ENCODE measurements around the gene PRPF8.

The PRPF8 gene

DNA sequence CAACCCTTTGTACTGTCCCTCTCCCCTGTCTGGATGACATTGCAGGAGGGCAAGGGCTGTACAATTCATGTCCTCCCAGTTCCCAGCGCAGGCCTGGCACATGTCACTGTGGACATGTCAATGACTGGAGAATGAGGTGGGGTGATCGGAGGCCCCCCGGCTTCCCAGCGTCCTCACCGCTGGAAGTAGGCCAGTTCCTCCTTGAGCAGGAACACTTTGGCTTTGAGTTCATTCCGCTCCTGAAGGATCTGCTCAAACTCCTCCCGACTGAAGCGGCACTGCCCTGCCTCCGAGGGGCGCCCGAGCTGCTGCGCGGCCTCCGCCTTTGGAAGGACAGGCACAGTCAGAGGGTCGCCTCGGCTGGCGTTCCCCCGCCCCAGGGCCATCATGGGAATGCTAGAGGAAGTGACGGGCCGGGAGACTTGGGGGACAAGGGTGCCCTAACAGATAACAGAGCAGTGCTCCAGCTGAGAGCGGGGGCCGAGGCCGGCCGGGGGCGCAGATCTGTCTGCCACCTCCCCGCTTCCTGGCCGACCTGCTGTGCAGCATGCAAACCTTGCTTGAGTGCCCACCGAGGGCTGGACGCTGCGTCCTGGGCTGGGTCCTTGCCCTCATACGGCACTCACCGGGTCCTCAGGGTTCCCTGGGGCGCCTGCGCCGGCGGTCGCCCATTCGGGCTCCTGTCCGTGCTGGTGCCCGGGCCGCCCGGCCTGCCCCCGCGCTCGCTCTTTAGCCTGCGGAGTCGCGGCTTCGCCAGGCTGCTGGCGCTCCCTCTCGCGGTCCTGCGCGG, 36.3 kb downstream of the PRPF8 start:
- Histone ChIP-seq H3K4me1 (ENCODE audit: insufficient read depth, low read length) (peaks cover 24% of the 10 kb centered on the region; the same call in 1 of the 2 replicates), H3K36me3 (ENCODE audit: insufficient read depth, low read length) (peaks cover 18% of the 10 kb centered on the region), H3K9ac (ENCODE audit: low read depth, low read length) (peak overlapping the region; percentile 69), H3K9me3 (ENCODE audit: control insufficient read depth, insufficient read depth, low read length) (no peaks in the 10 kb centered on the region)

DNA sequence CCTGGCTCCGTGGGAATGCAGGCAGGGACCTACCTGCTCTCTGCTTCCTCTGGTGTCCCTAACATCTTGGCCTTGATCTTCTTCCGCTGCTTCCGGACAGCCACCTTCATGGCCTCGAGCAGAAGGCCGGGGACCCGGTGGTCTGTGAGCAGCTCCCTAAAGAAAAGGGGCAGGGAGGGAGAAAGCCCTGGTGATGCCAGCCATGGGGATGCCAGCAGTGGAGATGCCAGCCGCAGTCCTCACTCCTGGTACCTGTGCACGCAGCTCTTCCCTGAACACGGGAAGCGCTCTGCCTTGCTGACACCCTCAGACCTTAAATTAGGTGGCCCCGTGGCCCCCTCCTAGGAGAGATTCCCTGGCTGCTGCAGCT, 36.9 kb downstream of the PRPF8 start:
- no peak overlapping the region for H3K9ac ChIP-seq (ENCODE audit: low read depth, low read length)
- peaks cover 24% of the 10 kb centered on the region; the same call in 1 of the 2 replicates for H3K4me1 ChIP-seq (ENCODE audit: insufficient read depth, low read length)
- H3K9me3 ChIP-seq (ENCODE audit: control insufficient read depth, insufficient read depth, low read length) = no peaks in the 10 kb centered on the region
- H3K36me3 ChIP-seq (ENCODE audit: insufficient read depth, low read length) = peaks cover 14% of the 10 kb centered on the region

DNA sequence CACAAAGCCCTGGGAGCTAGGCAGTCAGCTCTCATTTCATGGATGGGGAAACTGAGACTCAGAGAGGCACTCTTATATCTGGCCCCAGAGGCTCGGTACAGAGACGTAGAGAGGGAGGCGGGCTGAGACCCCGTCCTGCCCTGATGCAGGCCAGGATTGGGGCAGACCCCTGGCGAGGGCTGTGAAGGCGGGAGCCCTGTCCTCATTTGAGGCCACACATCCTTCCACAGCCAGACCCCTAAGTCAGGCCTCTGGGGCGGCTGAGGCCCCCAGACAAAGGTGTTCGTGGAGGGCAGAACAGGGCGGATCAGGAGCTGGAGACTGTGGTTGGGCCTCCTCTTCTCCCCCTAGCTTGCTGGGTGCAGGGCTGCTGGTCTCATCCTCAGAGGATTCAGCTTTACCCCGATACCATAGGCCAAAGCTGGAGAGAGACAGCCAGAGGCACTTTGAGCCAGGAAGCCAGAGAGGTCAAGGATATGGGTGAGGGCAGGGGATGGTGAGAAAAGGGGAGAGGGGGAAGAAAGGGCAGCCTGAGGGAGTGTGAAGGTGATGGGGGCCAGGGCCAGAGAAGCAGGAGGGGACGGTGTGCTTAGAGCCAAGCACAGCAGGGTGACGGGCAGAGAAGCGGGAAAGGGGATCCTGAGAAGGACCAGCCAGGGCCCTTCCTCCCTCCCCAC, 38.3 kb downstream of the PRPF8 start:
- H3K9ac ChIP-seq (ENCODE audit: low read depth, low read length) = no peak overlapping the region
- peaks cover 5% of the 10 kb centered on the region; the same call in 1 of the 2 replicates for H3K36me3 ChIP-seq (ENCODE audit: insufficient read depth, low read length)
- H3K9me3 ChIP-seq (ENCODE audit: control insufficient read depth, insufficient read depth, low read length) = no peaks in the 10 kb centered on the region
- H3K4me1 ChIP-seq (ENCODE audit: insufficient read depth, low read length) = peaks cover 24% of the 10 kb centered on the region; the same call in 1 of the 2 replicates

DNA sequence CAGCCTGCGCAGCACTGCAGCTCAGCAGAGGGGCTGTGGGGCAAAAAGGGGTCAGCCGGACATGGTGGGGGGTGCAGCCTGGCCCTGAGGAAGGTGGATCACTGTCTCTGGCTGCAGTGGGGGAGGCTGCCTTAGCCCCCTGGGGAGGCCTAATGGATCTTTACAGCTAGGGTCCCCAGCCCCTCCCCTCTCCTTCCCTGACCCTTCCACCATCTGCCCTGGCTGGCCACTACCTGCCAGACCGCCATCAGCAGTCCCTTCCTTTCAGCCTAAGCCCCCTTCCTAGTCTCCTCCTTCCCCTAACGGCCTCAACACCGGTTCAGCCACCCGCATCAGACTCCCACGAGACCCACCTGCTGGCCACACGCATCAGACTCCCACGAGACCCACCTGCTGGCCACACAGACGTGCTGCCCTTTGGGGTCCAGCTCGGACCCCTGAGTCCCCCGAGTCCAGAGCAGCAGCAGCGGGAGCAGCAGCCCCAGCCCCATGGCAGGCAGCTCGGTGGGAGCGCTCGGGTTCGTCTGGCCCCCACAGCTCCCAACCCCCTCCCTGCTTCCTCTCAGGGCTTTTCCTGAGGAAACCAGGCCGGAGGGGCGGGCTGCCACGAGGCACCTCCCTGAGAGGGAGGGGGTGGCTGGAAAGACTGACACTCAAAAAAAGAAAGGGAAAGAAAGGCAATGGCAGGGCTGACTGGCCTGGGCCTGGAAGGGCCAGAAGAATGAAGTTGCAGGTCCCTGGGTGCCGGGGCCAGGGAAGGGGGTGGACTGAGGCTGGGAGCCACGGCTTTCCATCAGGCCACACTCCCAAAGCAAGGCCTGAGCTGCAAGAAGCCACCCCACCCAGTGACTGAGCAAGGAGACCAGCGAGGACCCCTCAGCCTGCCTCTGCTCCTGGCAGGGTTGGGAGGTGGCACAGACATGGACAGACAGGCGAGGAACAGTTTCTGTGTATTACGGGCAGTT, 39.2 kb downstream of the PRPF8 start, which contains the start of gene SCARF1:
Gene SCARF1, minus strand, starts transcription at position 526 of the 965 bp plus-strand sequence. Its CDS starts 35 bp downstream, at position 491.
- Histone ChIP-seq H3K4me1 (ENCODE audit: insufficient read depth, low read length) (peaks cover 24% of the 10 kb centered on the region; the same call in 1 of the 2 replicates), H3K36me3 (ENCODE audit: insufficient read depth, low read length) (no peaks in the 10 kb centered on the region), H3K9ac (ENCODE audit: low read depth, low read length) (peak within 1 kb of the TSS; percentile 25; the same call in 1 of the 2 replicates), H3K9me3 (ENCODE audit: control insufficient read depth, insufficient read depth, low read length) (no peaks in the 10 kb centered on the region)

DNA sequence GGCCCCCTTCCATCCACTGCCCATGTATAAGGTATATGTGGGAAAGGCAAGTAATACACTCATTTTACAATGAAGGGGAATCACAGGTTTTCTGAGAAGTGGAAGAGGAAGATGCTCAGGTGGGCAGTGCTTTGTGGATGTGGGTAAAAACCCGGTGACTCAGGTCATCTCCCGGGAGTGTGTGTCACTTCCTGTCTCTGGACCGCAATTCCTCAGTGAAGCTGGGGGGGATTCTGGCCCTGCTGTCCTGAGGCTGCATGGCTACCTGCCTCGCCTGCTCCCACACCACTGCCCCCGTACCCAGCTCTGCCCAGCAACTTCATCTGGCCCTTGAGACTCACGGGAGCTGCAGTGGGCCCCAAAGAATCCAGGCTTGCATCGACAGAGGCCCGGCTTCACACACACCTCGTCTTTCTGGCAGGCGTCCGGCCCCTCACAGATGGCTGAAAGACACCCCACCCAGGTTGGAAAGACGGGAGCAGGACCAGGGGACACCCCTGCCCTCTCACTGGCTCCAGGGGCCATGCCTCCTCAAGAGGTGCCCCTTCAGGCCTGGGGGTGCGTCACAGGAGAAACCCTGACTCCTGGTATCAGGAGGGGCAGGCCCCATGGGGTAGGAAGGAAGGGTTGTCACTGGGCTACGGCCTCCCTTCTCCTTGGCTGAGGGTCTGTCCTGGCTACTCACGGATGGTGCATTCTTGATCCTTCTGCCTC, 40.0 kb downstream of the PRPF8 start:
- Histone ChIP-seq H3K9ac (ENCODE audit: low read depth, low read length) (peak overlapping the region; percentile 58; the same call in 1 of the 2 replicates), H3K36me3 (ENCODE audit: insufficient read depth, low read length) (no peaks in the 10 kb centered on the region), H3K9me3 (ENCODE audit: control insufficient read depth, insufficient read depth, low read length) (no peaks in the 10 kb centered on the region), H3K4me1 (ENCODE audit: insufficient read depth, low read length) (peaks cover 24% of the 10 kb centered on the region; the same call in 1 of the 2 replicates)

DNA sequence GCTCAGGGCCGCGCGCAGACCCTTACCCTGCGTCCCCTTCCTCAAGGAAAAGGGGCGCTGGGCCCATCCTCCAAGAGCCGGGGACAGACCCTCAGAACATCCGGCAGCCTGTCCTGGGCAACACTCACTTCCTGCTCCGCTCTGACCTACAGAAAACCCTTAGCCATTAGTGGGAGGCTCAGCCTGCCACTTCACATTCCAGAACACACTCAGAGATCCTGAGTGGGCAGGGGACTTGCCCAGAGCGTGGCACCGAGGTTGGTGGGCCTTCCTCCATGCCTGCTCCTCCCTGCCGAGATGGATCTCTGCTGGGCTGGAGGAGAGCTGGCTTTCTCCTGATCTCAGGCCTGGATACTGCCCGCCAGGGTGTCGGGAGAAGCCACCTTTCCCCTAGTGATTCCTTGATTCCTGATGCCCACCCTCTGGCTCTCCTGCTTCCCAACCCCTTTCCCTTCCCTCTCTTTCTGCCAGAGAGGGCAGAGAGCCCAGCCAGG, 40.6 kb downstream of the PRPF8 start:
- H3K9me3 ChIP-seq (ENCODE audit: control insufficient read depth, insufficient read depth, low read length) = no peaks in the 10 kb centered on the region
- H3K9ac ChIP-seq (ENCODE audit: low read depth, low read length) = peak overlapping the region; percentile 58
- no peaks in the 10 kb centered on the region for H3K36me3 ChIP-seq (ENCODE audit: insufficient read depth, low read length)
- peaks cover 24% of the 10 kb centered on the region; the same call in 1 of the 2 replicates for H3K4me1 ChIP-seq (ENCODE audit: insufficient read depth, low read length)

DNA sequence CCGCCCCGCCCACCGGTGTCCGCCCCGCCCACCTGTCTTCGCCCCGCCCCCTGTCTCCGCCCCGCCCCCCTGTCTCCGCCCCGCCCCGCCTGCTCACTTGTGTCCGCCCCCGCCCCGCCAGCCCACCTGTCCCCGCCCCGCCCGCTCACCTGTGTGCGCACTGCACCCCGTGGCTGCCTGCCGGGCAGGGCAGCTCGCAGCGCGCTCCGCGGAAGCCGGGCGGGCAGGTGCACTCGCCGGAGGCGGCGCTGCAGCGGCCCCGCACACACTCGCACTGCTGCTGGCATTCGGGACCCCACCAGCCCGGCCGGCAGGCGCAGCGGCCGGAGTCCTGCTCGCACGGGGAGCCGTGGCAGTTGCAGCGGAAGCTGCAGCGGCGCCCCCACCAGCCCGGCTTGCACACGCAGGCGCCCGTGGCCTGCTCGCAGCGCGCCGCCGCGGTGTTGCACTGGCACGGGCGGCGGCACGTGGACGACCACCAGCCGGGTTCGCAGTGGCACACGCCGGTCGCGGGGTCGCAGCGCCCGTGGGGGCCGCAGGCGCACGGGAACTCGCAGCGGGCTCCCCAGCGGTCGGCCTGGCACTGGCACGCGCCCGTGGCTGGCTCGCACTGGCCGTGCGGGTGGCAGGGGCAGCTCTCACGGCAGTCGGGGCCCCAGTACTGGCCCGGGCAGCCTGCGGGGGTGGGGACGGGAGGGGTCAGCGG, 41.2 kb downstream of the PRPF8 start:
- H3K9ac ChIP-seq (ENCODE audit: low read depth, low read length) = peak overlapping the region; percentile 58
- H3K9me3 ChIP-seq (ENCODE audit: control insufficient read depth, insufficient read depth, low read length) = no peaks in the 10 kb centered on the region
- peaks cover 24% of the 10 kb centered on the region; the same call in 1 of the 2 replicates for H3K4me1 ChIP-seq (ENCODE audit: insufficient read depth, low read length)
- no peaks in the 10 kb centered on the region for H3K36me3 ChIP-seq (ENCODE audit: insufficient read depth, low read length)

DNA sequence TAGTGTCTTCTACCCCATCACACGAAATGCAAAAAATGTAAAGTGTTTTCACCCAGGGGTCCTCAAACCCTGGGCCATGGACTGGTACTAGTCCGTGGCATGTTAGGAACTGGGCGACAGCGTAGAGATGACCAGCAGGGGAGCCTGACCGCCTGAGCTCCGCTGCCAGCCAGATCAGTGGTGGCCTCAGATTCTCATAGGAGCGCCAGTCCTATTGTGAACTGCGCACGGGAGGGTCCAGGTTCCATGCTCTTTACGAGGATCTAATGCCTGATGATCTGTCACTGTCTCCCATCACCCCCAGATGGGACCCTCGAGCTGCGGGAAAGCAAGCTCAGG, 43.6 kb downstream of the PRPF8 start:
- no peaks in the 10 kb centered on the region for H3K9me3 ChIP-seq (ENCODE audit: control insufficient read depth, insufficient read depth, low read length)
- H3K4me1 ChIP-seq (ENCODE audit: insufficient read depth, low read length) = peaks cover 23% of the 10 kb centered on the region; the same call in 1 of the 2 replicates
- no peaks in the 10 kb centered on the region for H3K36me3 ChIP-seq (ENCODE audit: insufficient read depth, low read length)
- no peak overlapping the region; the same call in 1 of the 2 replicates for H3K9ac ChIP-seq (ENCODE audit: low read depth, low read length)

DNA sequence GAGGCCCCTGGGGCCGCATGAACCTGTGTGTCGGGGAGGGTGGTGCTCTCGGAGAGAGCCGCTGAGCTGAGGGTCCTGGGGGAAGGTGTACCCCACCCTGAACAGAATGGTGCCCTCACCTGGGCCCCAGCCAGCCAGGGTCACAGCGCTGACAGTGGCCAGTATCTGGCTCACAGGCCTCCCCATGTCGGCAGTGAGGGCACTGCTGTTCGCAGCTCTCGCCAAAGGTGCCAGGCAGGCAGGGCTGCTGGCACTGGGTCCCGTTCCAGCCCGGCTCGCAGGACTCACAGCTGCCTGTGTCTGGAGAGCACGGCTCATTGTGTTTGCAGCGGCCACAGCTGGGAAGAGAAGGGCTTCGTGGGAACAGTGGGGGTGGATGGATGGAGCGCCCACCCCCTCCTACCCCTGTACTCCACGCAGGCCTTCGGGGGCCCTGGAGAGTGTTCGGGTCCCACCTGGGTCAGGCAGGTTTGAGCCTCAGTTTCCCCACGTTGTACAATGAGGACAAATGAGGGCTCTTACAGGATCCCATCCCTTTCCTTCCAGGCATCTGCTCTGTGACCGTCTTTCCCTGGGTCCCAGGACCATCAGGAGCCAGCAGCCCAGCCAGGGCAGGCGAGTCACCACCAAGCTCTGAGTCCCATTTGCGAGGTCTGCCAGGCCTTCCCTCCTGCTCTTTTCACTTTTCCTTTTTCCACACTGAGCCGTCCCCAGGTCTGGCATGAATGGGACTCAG, 44.2 kb downstream of the PRPF8 start:
- H3K4me1 ChIP-seq (ENCODE audit: insufficient read depth, low read length) = peaks cover 19% of the 10 kb centered on the region; the same call in 1 of the 2 replicates
- no peaks in the 10 kb centered on the region for H3K9me3 ChIP-seq (ENCODE audit: control insufficient read depth, insufficient read depth, low read length)
- H3K36me3 ChIP-seq (ENCODE audit: insufficient read depth, low read length) = no peaks in the 10 kb centered on the region
- H3K9ac ChIP-seq (ENCODE audit: low read depth, low read length) = no peak overlapping the region

DNA sequence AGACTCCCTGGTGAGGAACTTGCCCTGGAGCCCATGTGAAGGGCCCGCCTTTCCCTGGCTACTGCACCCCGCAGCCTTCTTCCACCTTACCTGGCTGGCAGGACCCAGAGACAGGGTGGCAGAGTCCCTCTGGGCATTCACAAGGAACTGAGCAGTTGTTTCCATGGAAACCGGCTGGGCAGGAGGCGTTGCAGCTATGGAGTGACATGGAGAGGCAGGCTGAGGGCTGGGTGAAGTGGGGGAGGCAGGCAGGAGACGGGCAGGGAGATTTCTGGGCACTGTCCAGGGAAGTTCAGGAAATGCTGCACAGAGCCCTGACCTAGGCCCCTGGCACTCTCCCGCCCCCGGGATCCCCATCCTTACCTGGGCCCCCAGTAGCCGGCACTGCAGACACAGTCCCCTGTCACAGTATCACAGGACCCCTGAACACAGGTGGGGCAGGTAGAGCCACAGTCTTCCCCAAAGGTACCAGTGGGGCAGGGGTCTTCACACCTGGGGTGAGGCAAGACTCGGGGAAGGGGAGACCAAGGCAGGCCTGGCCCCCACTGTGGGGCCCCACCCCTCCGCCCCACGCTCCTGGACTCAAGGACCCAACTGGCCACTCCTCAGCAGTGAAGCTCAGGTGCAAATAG, 45.0 kb downstream of the PRPF8 start:
- no peak overlapping the region for H3K9ac ChIP-seq (ENCODE audit: low read depth, low read length)
- peaks cover 14% of the 10 kb centered on the region; the same call in 1 of the 2 replicates for H3K4me1 ChIP-seq (ENCODE audit: insufficient read depth, low read length)
- H3K9me3 ChIP-seq (ENCODE audit: control insufficient read depth, insufficient read depth, low read length) = no peaks in the 10 kb centered on the region
- H3K36me3 ChIP-seq (ENCODE audit: insufficient read depth, low read length) = no peaks in the 10 kb centered on the region

DNA sequence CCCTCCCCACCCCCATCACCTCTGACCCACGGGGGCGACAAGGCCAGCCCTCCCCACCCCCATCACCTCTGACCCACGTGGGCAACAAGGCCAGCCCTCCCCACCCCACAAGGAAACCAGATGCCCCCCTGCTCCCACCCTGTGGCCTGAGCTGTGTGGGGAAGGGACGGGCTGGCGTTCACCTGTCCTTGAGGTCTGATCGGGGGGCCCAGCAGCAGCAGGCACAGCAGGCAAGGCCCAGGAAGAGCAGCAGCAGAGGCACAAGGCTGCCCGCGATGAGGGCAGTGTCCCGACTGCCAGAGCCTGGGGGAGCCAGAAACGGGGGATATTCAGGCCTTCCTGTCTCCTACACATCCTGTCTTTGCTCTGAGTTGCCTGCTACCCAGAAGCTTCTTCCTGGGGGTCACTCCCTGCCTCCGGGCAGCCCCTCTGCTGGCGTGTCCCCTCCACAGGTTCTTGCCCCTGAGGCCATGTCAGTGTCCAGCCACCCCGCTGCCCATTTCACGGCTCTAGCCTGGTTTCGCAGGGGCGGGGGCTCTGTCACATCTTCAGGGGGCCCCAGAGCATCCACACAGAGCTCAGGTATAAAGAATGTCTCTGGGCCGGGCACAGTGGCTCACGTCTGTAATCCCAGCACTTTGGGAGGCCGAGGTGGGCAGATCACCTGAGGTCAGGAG, 45.9 kb downstream of the PRPF8 start:
- Histone ChIP-seq H3K4me1 (ENCODE audit: insufficient read depth, low read length) (peaks cover 6% of the 10 kb centered on the region; the same call in 1 of the 2 replicates), H3K9ac (ENCODE audit: low read depth, low read length) (no peak overlapping the region), H3K9me3 (ENCODE audit: control insufficient read depth, insufficient read depth, low read length) (no peaks in the 10 kb centered on the region), H3K36me3 (ENCODE audit: insufficient read depth, low read length) (no peaks in the 10 kb centered on the region)

DNA sequence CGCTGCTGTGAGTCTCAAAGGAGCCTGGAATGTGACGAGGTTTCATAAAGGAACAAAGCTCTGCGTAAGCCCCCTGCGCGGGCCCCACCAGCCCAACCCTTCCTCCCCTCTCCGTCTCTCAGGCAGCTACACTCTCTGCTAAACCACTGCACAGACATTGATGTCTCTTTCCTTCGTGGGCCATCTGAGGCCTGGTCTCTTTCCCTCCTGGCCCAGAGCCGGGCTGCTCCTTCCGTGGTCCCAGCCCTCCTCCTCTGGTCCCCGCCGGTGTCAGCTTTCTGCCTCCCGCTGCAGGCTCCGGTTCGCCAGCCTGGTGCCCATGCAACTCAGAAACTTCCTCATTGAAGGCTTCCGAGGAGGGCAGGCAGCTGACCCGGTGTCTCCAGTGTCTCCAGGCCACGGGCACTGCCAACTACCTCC, 46.5 kb downstream of the PRPF8 start:
- H3K9ac ChIP-seq (ENCODE audit: low read depth, low read length) = no peak overlapping the region
- no peaks in the 10 kb centered on the region for H3K9me3 ChIP-seq (ENCODE audit: control insufficient read depth, insufficient read depth, low read length)
- no peaks in the 10 kb centered on the region for H3K36me3 ChIP-seq (ENCODE audit: insufficient read depth, low read length)
- H3K4me1 ChIP-seq (ENCODE audit: insufficient read depth, low read length) = peaks cover 6% of the 10 kb centered on the region; the same call in 1 of the 2 replicates
